Measurements from ENCODE around the gene PHF24.

GRCh38 chr9:34959461-34959860 lies 1.4 kb downstream of the PHF24 start:
- TF ChIP-seq CTCF (IDR thresholded peaks at IDR 0.05) (no peak), POLR2A (IDR thresholded peaks at IDR 0.05) (no peak)
